NCI-H510A treated with DMSO at 0.1 percent for 48 hours (cell line): ENCODE measurements around the gene BOLA2B.

Source experiments
- DNase-seq: peaks from one replicate; lab custom pipeline; 2025; lab: John Stamatoyannopoulos, UW

The BOLA2B gene

GRCh38 chr16:30143347-30143702 is 50.1 kb downstream of the BOLA2B start:
- no peak for DNase-seq
